H1 (cell line): ENCODE data around the gene TAS2R39. TPM values are rescaled to one million over a fixed set of nuclear protein-coding genes. Genes with fewer than 3 reads are reported as not detected.

ENCODE experiments used
- polyA plus RNA-seq, 7 experiments: library from polyadenylated mRNA; depleted of rRNA in 3 of 7; stranded (reverse) in 5 of 7; unstranded in 2 of 7; fragments of >200 nt in 5 of 7; fragments of 200-250 nt in 2 of 7; gene quantifications; 1 replicate in 5 of 7; 2 replicates in 1 of 7; 4 replicates in 1 of 7; pipeline versions ENCODE4 v1.2.1 to v1.2.3, GENCODE V29; 2011 to 2013; ENCODE audit warnings: missing spikeins in 2 of 7, mixed read lengths in 2 of 7
- small RNA-seq: library from polyadenylated mRNA; stranded (forward); fragments of <200 nt; extraction: miRNeasy Mini kit (QIAGEN cat#:217004); gene quantifications from one replicate; pipeline ENCODE3, GENCODE V24; 2013; ENCODE audit not compliant: insufficient read depth
- total RNA-seq: library from RNA; stranded (reverse); fragmentation: NEBNext Ultra II Directional; extraction: Animal tissue kit (Norgen Biotek cat#: 25700); gene quantifications from 2 replicates; pipeline ENCODE4 v1.2.1, GENCODE V29; 2021

Gene TAS2R39
- total and polyA plus RNA-seq, 2 of the 8 experiments (the other 6 are each of a cell fraction or from before 2014, with no cell fraction given) = not detected

Small RNA genes within 50 kb of the gene (small RNA-seq; reads per million reads assigned to genes)
- not detected for gene AC073342.3

Other genes starting within 250 kb of the TAS2R39 start
- not detected in 2 replicates for gene TRPV5, start 249.7 kb upstream of the TAS2R39 start, total RNA-seq
- gene TRPV5, start 249.7 kb upstream of the TAS2R39 start, polyA plus RNA-seq (2011; rRNA removed) = 0.03 and 0.05 TPM in 2 replicates
- not detected in 2 replicates for gene LLCFC1, start 243.9 kb upstream of the TAS2R39 start, total RNA-seq
- not detected in 2 replicates for gene LLCFC1, start 243.9 kb upstream of the TAS2R39 start, polyA plus RNA-seq (2011; rRNA removed)
- gene KEL, start 221.1 kb upstream of the TAS2R39 start, total RNA-seq = 1.1 and 1.8 TPM in 2 replicates
- 1.9 and 3.6 TPM in 2 replicates for gene KEL, start 221.1 kb upstream of the TAS2R39 start, polyA plus RNA-seq (2011; rRNA removed)
- gene OR9A2, start 156.3 kb upstream of the TAS2R39 start, total RNA-seq = not detected in 2 replicates
- gene OR9A2, start 156.3 kb upstream of the TAS2R39 start, polyA plus RNA-seq (2011; rRNA removed) = not detected in 2 replicates
- not detected in 2 replicates for gene OR6V1, start 131.1 kb upstream of the TAS2R39 start, total RNA-seq
- not detected in 2 replicates for gene OR6V1, start 131.1 kb upstream of the TAS2R39 start, polyA plus RNA-seq (2011; rRNA removed)
- not detected in 2 replicates for gene PIP, start 51.3 kb upstream of the TAS2R39 start, total RNA-seq
- gene PIP, start 51.3 kb upstream of the TAS2R39 start, polyA plus RNA-seq (2011; rRNA removed) = not detected in 2 replicates
- not detected in 2 replicates for gene TAS2R40, start 38.6 kb downstream of the TAS2R39 start, total RNA-seq
- not detected in 2 replicates for gene TAS2R40, start 38.6 kb downstream of the TAS2R39 start, polyA plus RNA-seq (2011; rRNA removed)
- 25.5 and 26.2 TPM in 2 replicates for gene GSTK1, start 80.0 kb downstream of the TAS2R39 start, total RNA-seq
- 32.5 and 34.0 TPM in 2 replicates for gene GSTK1, start 80.0 kb downstream of the TAS2R39 start, polyA plus RNA-seq (2011; rRNA removed)
- 3.2 and 4.4 TPM in 2 replicates for gene TMEM139, start 101.5 kb downstream of the TAS2R39 start, total RNA-seq
- gene TMEM139, start 101.5 kb downstream of the TAS2R39 start, polyA plus RNA-seq (2011; rRNA removed) = 6.7 and 7.6 TPM in 2 replicates
- 32.8 and 35.3 TPM in 2 replicates for gene CASP2, start 104.9 kb downstream of the TAS2R39 start, total RNA-seq
- gene CASP2, start 104.9 kb downstream of the TAS2R39 start, polyA plus RNA-seq (2011; rRNA removed) = 18.3 and 23.7 TPM in 2 replicates
- 0.33 and 0.41 TPM in 2 replicates for gene CLCN1, start 132.7 kb downstream of the TAS2R39 start, total RNA-seq
- 0.36 and 0.38 TPM in 2 replicates for gene CLCN1, start 132.7 kb downstream of the TAS2R39 start, polyA plus RNA-seq (2011; rRNA removed)
- gene FAM131B, start 179.3 kb downstream of the TAS2R39 start, total RNA-seq = 35.5 and 38.2 TPM in 2 replicates
- gene FAM131B, start 179.3 kb downstream of the TAS2R39 start, polyA plus RNA-seq (2011; rRNA removed) = 23.1 and 28.8 TPM in 2 replicates
- 159 and 174 TPM in 2 replicates for gene ZYX, start 197.9 kb downstream of the TAS2R39 start, total RNA-seq
- 40.6 and 77.9 TPM in 2 replicates for gene ZYX, start 197.9 kb downstream of the TAS2R39 start, polyA plus RNA-seq (2011; rRNA removed)
- 133 and 139 TPM in 2 replicates for gene EPHA1, start 225.4 kb downstream of the TAS2R39 start, total RNA-seq
- gene EPHA1, start 225.4 kb downstream of the TAS2R39 start, polyA plus RNA-seq (2011; rRNA removed) = 86.5 and 113 TPM in 2 replicates